Loucy (cell line): Measurements from ENCODE around the gene REXO5.

Experiments
- H2AFZ ChIP-seq: fragments of 200-600 bp; sonication (generic); 2 replicates; pipeline ENCODE4 v1.6.0; 2016; ENCODE audit warnings: antibody characterized with exemption, mild to moderate bottlenecking, low read length, moderate library complexity
- H3F3A ChIP-seq: fragments of 200-600 bp; 2 replicates; pipeline ENCODE4 v1.6.0; 2016; ENCODE audit warnings: antibody characterized with exemption, low read depth, mild to moderate bottlenecking
- H3K27me3 ChIP-seq: fragments of 200-600 bp; sonication (generic); 2 replicates; pipeline ENCODE4 v1.6.1; 2014; ENCODE audit warnings: low read length, mild to moderate bottlenecking; ENCODE audit not compliant: insufficient read depth, poor library complexity, severe bottlenecking
- H3K36me3 ChIP-seq: fragments of 200-600 bp; sonication (generic); 2 replicates; pipeline ENCODE4 v1.6.1; 2016; ENCODE audit warnings: low read length; ENCODE audit not compliant: insufficient read depth
- H3K4me1 ChIP-seq: fragments of 200-600 bp; sonication (generic); 2 replicates; pipeline ENCODE4 v1.5.1; 2014; ENCODE audit warnings: low read length, mild to moderate bottlenecking; ENCODE audit not compliant: insufficient read depth, poor library complexity, severe bottlenecking
- H3K4me2 ChIP-seq: fragments of 200-600 bp; sonication (generic); 2 replicates; pipeline ENCODE4 v1.6.0; 2014; ENCODE audit warnings: antibody characterized with exemption, low read length, low read depth, mild to moderate bottlenecking; ENCODE audit not compliant: poor library complexity, severe bottlenecking
- H3K4me3 ChIP-seq: fragments of 200-600 bp; sonication (generic); 2 replicates; pipeline ENCODE4 v1.5.1; 2014; ENCODE audit warnings: low read length, mild to moderate bottlenecking, mixed read lengths; ENCODE audit not compliant: poor library complexity, severe bottlenecking
- H3K79me2 ChIP-seq: fragments of 200-600 bp; sonication (generic); 2 replicates; pipeline ENCODE4 v1.6.1; 2014; ENCODE audit warnings: low read length; ENCODE audit not compliant: insufficient read depth
- H3K9ac ChIP-seq: fragments of 200-600 bp; sonication (generic); 2 replicates; pipeline ENCODE4 v1.6.0; 2014; ENCODE audit warnings: mild to moderate bottlenecking, low read depth, low read length, moderate library complexity; ENCODE audit not compliant: poor library complexity, severe bottlenecking
- H3K9me2 ChIP-seq: fragments of 200-600 bp; sonication (generic); replicated peaks from 2 replicates; pipeline ENCODE4 v1.6.1; 2016; ENCODE audit warnings: low read depth, low read length, mixed read lengths
- H3K9me3 ChIP-seq: fragments of 200-600 bp; sonication (generic); 2 replicates; pipeline ENCODE4 v1.6.1; 2014; ENCODE audit warnings: mild to moderate bottlenecking, antibody characterized with exemption, low read length, low read depth; ENCODE audit not compliant: insufficient read depth
- H4K20me1 ChIP-seq: fragments of 200-600 bp; sonication (generic); 2 replicates; pipeline ENCODE4 v1.6.0; 2014; ENCODE audit warnings: antibody characterized with exemption, low read length, mild to moderate bottlenecking; ENCODE audit not compliant: insufficient read depth, poor library complexity, severe bottlenecking
- CTCF ChIP-seq: fragments of 200-600 bp; sonication (generic); conservative IDR thresholded peaks from 2 replicates; pipeline ENCODE4 v1.5.1; 2014; ENCODE audit warnings: mild to moderate bottlenecking, antibody characterized with exemption, low read length
- EZH2phosphoT487 ChIP-seq: fragments of 200-600 bp; IDR thresholded peaks from 2 replicates; pipeline ENCODE4 v1.6.1; 2018; ENCODE audit warnings: antibody characterized with exemption, mild to moderate bottlenecking, moderate library complexity, borderline replicate concordance

Gene REXO5

GRCh38 chr16:20884240-20884556, 77.9 kb downstream of the REXO5 start:
- no peaks in the 10 kb centered on the region for H3K9me2 ChIP-seq
- no peak for TF ChIP-seq EZH2phosphoT487
- no peaks in the 10 kb centered on the region for H3K27me3 ChIP-seq
- peak overlapping the region; percentile 5 for H3K9ac ChIP-seq
- 0 out of 2 replicates have a peak, but pooled peaks cover 10% of the 10 kb centered on the region for H3F3A ChIP-seq
- H3K4me3 ChIP-seq: peak overlapping the region; percentile 18
- H4K20me1 ChIP-seq: peaks cover 4% of the 10 kb centered on the region
- H3K79me2 ChIP-seq: peaks cover 45% of the 10 kb centered on the region
- peaks cover 20% of the 10 kb centered on the region for H3K4me1 ChIP-seq
- H3K9me3 ChIP-seq: no peaks in the 10 kb centered on the region
- H3K36me3 ChIP-seq: no peaks in the 10 kb centered on the region
- peak overlapping the region; percentile 54 for H3K4me2 ChIP-seq
- H2AFZ ChIP-seq: no peak overlapping the region

- Histone ChIP-seq H3K9me2 (no peaks in the 10 kb centered on the region), H3K9me3 (no peaks in the 10 kb centered on the region), H3K36me3 (peaks cover 2% of the 10 kb centered on the region; the same call in 1 of the 2 replicates), H4K20me1 (peaks cover 4% of the 10 kb centered on the region), H3F3A (0 out of 2 replicates have a peak, but pooled peaks cover 10% of the 10 kb centered on the region), H3K4me1 (peaks cover 14% of the 10 kb centered on the region), H3K9ac (no peak overlapping the region), H3K79me2 (peaks cover 44% of the 10 kb centered on the region), H2AFZ (no peak overlapping the region), H3K27me3 (no peaks in the 10 kb centered on the region), H3K4me2 (no peak overlapping the region), H3K4me3 (no peak overlapping the region)
- TF ChIP-seq EZH2phosphoT487: no peak
- no peak for TF ChIP-seq CTCF
Observed at GRCh38 chr16:20886320-20886719, 80.0 kb downstream of the REXO5 start.

GRCh38 chr16:20887207-20887606, 80.9 kb downstream of the REXO5 start:
- peaks cover 48% of the 10 kb centered on the region for H3K79me2 ChIP-seq
- H2AFZ ChIP-seq: no peak overlapping the region
- no peak overlapping the region for H3K4me3 ChIP-seq
- H3K9ac ChIP-seq: no peak overlapping the region
- peaks cover 2% of the 10 kb centered on the region; the same call in 1 of the 2 replicates for H3K36me3 ChIP-seq
- H3K9me2 ChIP-seq: no peaks in the 10 kb centered on the region
- H3K27me3 ChIP-seq: no peaks in the 10 kb centered on the region
- 0 out of 2 replicates have a peak, but pooled peaks cover 10% of the 10 kb centered on the region for H3F3A ChIP-seq
- H3K4me2 ChIP-seq: no peak overlapping the region
- H3K9me3 ChIP-seq: no peaks in the 10 kb centered on the region
- H4K20me1 ChIP-seq: peaks cover 4% of the 10 kb centered on the region
- no peak for TF ChIP-seq EZH2phosphoT487
- TF ChIP-seq CTCF: no peak
- peaks cover 14% of the 10 kb centered on the region for H3K4me1 ChIP-seq

GRCh38 chr16:20889625-20890275, 83.4 kb downstream of the REXO5 start:
- Histone ChIP-seq H3K4me3 (no peak overlapping the region), H4K20me1 (peaks cover under 1% of the 10 kb centered on the region), H3K9me2 (no peaks in the 10 kb centered on the region), H3F3A (no peaks in the 10 kb centered on the region), H3K4me1 (no peaks in the 10 kb centered on the region), H2AFZ (no peak overlapping the region), H3K27me3 (no peaks in the 10 kb centered on the region), H3K4me2 (no peak overlapping the region), H3K9ac (no peak overlapping the region), H3K36me3 (peaks cover 2% of the 10 kb centered on the region; the same call in 1 of the 2 replicates), H3K79me2 (peaks cover 59% of the 10 kb centered on the region), H3K9me3 (no peaks in the 10 kb centered on the region)
- TF ChIP-seq EZH2phosphoT487 (no peak), CTCF (no peak)
